Activated gamma-delta T cell treated with Interleukin-2 at 50 U/mL for 16 hours (primary cell): ENCODE data around the gene CEP250.
"Not testable (repeated sequence)": the region's sequence is repeated elsewhere in the genome, so short reads cannot be mapped to it uniquely, and the experiment has no call there.

ENCODE experiments used
- DNase-seq: peaks from one replicate; pipeline ENCODE4 v3.0.0-alpha.2; 2020

The CEP250 gene

DNA sequence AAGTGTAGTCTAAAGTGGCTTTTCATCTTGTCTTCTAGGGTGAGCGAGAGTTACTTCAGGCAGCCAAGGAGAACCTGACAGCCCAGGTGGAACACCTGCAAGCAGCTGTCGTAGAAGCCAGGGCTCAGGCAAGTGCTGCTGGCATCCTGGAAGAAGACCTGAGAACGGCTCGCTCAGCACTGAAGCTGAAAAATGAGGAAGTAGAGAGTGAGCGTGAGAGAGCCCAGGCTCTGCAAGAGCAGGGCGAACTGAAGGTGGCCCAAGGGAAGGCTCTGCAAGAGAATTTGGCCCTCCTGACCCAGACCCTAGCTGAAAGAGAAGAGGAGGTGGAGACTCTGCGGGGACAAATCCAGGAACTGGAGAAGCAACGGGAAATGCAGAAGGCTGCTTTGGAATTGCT is 47.0 kb downstream of the CEP250 start:
- no peak for DNase-seq

DNA sequence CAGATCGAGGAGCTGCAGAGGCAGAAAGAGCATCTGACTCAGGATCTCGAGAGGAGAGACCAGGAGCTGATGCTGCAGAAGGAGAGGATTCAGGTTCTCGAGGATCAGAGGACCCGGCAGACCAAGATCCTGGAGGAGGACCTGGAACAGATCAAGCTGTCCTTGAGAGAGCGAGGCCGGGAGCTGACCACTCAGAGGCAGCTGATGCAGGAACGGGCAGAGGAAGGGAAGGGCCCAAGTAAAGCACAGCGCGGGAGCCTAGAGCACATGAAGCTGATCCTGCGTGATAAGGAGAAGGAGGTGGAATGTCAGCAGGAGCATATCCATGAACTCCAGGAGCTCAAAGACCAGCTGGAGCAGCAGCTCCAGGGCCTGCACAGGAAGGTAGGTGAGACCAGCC is 47.9 kb downstream of the CEP250 start:
- DNase-seq, result no peak

DNA sequence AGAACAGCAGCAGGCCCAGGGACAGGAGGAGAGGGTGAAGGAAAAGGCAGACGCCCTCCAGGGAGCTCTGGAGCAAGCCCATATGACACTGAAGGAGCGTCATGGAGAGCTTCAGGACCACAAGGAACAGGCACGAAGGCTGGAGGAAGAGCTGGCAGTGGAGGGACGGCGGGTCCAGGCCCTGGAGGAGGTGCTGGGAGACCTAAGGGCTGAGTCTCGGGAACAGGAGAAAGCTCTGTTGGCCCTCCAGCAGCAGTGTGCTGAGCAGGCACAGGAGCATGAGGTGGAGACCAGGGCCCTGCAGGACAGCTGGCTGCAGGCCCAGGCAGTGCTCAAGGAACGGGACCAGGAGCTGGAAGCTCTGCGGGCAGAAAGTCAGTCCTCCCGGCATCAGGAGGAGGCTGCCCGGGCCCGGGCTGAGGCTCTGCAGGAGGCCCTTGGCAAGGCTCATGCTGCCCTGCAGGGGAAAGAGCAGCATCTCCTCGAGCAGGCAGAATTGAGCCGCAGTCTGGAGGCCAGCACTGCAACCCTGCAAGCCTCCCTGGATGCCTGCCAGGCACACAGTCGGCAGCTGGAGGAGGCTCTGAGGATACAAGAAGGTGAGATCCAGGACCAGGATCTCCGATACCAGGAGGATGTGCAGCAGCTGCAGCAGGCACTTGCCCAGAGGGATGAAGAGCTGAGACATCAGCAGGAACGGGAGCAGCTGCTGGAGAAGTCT is 48.6 kb downstream of the CEP250 start:
- DNase-seq, result no peak

DNA sequence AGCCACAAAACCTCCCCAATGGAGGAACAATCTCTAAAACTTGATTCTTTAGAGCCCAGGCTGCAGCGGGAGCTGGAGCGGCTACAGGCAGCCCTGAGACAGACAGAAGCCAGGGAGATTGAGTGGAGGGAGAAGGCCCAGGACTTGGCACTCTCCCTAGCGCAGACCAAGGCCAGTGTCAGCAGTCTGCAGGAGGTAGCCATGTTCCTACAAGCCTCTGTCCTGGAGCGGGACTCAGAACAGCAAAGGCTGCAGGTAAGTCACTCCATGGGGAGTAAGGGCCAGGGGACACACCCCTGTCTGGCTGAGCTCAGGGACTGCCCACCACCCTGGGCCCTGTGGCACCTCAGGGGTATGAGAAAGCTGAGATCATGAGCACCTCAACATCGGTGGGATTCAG is 49.4 kb downstream of the CEP250 start:
- no peak for DNase-seq

DNA sequence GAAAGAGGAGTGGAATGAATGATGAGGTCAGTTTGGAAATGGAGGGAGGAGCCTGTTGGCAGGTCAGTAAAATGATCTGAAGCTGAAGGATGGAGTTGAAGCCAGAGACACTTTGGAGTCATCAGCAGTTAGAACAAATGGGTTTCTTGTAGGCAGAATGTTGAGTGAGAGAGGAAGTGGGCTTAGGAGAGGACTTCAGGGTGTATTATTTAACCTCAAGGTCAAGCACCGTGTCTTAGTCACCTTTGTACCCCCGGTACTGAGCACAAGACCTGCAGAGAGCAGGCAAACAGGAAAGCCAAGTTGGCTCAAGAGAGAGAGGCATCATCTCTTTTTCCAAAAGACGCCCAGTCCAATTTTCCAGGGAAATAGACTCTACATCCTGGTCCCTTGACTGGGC is 50.8 kb downstream of the CEP250 start:
- DNase-seq, result no peak

DNA sequence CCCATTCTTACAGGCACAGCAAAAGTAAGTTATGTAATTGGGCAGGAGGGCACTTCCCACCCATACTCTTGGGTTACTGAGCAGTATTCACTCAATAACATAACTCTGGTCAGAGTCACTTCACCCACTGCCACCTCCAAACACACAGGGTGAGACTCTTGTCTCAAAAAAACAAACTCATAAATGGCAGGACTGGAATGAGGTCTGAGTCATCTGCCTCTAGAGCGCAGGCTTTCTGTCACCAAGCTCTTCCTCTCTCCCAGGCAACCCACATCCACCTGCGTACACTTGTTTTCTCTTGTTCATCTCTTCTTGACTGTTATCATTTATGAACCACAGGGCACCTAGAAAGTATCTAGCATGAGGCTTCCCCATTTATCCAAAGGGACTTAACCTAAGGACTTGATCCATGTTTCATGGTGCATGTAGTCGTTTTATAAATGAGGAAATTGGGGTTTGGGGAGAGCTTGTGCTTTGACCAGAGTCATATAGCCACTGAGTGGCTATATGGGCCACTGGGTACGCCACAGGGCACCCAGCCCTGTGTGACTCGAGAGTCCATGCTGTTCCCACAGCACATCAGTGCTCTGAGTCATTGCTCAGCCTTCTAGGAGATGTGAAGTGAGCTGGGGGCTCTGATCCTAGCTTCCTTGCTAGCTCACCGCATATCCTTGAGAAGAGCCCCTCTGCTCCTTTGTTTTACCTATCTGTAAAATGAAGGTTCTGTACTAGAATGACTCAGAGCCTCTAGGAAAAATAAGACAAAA is 51.7 kb downstream of the CEP250 start:
- no peak for DNase-seq

DNA sequence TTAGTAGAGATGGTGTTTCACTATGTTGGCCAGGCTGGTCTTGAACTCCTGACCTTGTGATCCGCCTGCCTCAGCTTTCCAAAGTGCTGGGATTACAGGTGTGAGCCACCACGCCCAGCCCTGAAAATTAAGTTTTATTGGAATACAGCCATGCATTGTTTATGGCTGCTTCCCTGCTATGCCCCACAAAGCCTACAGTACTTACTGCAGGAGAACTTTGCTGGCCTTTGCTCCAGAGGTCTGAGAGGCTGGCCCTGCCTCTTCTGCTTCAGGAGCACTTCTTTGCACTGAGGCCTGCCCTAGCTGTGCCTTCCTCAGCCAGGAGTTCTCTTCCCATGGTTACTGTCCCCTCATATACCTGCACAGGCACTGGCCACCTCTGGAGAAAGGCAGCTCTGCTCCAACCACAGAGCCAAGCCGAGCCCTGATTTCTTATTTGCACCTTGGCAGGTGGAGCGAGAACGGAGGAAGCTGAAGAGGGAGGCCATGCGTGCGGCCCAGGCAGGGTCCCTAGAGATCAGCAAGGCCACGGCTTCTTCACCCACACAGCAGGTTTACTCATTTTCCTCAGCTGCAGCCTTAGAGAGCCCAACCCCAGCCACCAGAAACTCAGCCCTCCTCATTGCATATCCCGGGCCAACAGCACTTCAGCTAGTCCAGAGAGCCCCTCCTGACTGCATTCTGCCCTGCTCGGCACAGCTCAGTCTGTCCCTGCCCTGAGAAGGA is 53.3 kb downstream of the CEP250 start:
- DNase-seq, result no peak

DNA sequence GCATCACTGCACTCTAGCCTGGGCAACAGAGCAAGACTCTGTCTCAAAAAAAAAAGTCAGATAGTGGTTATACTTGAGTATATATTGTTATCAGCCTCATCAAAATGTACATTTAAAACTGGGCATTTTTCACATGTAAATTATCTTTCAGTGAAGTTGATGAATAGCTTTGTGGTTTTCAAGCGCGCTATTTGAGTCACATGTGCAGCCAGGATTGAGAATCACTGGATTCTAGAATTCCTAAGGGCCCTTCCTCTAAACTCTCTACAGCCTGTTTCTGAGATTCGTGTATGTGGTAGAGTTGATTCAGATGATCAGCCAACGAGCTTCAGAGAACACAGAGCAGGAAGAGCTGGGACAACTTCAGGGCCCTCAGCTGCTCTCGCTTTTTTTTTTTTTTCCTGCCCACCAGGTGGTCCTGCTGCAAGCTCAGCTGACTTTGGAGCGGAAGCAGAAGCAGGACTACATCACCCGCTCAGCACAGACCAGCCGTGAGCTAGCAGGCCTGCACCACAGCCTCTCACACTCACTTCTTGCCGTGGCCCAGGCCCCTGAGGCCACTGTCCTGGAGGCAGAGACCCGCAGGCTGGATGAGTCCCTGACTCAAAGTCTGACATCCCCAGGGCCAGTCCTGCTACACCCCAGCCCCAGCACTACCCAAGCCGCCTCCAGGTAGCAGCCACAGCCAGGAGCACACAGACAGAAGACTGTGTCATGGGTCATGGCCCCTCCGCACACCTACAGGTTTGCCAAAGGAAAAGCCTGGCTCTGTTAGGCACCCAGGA is 55.7 kb downstream of the CEP250 start:
- DNase-seq, result no peak

DNA sequence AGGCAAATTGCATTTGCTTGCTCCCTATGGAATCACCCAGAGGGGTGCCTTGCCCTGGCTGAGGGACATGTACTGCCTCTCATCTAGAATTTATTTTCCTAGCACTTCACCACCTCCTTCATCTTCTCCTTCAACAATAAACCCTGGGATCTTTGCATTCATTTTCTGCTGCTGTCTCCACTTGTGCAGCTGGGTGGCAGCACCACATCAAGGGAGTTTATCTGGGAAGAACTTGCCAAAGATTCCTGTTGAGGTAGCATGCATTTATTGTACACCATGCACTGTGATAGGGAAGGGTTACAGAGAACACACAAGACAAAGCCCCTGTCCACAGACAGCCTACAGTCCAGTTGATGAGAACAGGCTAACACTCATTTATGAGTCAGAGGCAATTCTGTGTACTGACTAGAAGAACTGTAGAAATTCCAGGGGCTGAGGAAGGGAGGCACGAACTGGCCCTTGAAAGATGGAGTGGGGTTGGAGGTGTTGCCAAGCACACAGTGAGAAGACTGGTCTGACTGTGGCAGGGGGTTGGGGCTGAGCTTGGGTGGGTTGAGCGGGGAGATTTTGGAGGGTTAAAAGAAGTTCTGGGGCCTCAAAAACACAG is 56.5 kb downstream of the CEP250 start:
- no peak for DNase-seq

DNA sequence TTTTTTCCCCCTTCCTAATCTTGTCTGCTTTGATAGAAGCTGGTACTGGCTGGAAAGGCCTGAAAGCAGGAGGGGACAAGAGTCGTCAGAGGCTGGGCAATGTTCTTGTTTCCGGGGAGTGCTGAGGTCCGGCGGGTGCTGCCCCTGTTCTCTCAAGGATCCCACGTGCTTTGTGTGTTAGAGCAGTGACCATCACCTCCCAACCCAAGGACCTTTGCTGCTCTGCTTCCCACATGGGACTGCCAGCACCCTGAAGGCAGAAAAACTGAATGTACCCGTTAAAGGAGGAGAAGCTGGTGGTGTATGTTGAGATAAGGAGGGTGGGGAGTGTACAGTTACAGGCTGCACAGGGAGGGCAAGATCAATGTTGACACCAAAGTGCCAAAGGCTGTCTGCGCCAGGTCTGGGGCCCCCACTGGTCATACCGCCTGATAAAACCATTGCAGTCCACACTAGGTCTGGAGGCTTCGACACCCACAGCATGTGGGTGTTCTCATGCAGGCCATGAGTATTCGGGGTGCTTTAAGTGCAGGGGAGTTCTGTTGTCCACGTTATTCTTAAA is 59.1 kb downstream of the CEP250 start:
- DNase-seq, result no peak

DNA sequence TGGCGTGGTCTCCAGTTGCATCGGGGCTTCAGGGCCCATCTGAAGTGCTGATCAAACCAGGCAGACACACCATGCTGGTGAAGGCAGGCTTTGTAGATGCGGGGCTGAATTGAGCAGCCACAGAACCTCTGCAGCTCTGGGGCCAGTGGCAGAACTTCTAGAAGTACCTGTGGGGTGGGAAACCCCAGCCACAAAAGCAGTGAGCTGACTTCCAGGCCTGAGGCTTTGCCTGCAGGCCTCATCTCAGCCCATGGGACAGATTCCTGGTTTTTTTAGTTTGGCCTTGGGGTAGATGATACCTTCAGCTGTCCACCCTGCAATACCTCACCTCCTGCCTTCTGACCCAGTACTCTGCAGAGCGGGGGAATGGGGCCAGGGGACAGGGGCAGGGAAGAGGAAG is 59.9 kb downstream of the CEP250 start:
- no peak for DNase-seq

DNA sequence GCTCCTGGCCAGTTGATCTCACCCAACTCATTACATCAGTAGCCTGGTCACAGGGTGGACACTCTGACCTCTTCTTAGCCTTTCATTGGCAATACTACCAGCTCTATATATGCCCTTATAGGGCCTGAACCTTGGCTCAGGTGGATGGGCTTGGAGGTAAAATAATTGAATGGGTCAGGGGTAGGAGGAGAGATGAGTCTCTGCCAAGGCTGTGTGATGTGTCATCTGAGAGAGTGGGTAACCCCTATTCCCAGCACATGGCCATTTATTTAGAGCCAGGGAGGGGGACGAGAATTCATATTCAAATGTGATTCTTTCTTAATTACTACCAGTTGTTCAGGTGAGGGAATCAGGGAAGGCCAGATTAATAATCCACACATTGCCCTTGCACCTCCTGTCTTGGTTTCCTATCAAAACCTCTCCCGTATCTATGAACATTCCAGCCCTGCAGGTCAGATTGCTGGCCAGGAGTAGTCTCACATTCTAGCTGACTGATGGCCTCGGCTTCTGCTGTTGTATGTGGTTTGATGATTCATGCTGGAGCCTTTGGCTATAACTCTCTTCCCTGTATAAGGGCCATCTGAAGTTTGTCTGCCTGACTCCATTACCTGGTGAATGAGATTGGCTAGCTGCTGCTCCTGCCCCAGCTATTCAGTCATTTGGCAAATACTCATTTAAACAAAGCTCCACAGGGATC is 60.7 kb downstream of the CEP250 start:
- no peak for DNase-seq

DNA sequence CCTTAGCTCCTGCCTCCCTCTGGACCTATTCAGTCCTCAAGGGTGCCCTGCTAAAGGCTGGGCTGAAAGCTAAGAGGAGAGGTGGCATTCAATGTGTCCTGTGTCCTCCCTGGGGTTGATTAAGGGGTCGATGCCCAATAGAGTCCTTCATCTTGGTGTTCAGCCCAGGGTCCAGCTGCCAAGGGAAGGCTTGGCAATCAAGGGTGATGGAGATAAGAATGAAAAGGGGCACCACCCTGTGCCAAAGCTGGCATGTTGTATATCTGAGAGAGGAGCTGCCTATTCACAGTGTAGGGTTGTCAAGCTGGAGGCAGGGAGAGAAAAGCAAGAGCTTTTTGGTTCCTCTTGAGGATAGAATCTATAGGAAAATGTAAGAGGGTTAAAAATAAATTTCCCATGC is 61.7 kb downstream of the CEP250 start:
- no peak for DNase-seq

DNA sequence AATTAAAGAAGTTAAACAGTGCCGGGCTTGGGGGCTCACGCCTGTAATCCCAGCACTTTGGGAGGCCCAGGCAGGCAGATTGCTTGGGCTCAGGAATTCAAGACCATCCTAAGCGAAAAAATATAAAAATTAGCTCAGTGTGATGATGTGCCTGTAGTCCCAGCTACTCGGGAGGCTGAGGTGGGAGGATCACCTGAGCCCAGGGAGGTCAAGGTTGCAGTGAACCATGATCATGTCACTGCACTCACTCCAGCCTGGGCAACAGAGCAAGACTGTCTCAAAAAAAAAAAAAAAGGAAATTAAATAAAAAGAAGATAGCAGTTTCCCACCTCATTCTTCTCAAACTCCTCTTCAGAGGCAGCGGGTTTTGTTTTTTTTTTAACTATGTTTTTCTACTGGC is 62.4 kb downstream of the CEP250 start:
- not testable (repeated sequence) for DNase-seq

DNA sequence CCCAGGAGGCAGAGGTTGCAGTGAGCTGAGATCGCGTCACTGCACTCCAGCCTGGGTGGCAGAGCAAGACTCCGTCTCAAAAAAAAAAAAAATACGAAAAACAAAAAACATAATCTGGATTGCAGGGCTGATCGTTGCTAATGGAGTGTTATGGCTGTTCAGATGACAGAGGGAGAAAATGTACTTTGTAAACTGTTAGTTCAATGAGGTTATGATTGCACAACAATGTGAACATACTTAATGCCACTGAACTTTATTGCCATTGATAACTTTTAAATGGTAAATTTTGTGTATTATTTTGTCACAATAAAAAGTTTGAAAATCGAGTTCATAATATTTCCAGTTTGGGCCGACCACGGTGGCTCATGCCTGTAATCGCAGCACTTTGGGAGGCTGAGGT is 63.6 kb downstream of the CEP250 start:
- no peak for DNase-seq

DNA sequence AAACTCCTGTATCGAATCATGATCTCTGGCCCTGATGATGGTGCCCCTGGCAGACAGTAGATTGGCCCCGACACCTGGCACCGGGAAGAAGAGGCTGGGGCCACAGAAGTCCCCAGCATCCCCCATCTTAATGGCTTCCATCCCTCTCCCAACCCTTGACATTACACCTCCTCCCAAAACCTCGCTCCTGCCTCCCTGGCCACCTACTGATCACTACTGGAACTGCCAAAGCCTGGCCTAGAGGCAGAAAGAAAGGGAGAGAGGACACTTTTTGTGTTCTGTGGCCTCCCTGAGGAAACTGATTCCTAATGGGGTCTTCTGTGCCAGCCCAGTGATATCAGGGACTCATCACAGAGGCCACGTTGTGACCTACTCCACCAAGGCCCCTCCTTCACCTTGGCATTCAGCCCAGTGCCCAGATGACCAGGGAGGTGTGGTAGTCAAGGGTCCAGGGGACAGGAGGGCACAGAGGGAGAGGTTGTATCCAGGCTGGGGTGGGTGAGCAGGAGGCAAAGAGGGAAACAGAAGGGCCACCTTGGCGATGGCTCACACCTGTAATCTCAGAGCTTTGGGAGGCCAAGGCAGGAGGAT is 68.0 kb downstream of the CEP250 start:
- no peak for DNase-seq

DNA sequence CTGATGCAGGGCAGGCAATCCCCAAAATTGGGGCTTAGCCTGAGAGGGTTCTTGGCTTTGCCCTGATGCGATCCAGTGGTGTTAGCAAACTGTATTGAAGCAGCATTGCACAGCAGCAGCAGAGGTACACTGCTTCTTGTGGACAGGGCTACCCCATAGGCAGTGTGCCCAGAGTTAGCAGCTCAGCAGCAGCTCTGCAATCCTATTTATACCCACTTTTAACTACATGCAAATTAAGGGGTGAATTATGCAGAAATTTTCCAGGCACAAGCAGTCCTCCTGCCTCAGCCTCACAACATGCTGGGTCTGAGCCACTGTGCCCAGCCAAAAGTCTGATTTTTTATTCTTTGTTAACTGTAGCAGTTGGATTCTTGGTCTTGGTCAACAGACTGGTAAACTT is 70.2 kb downstream of the CEP250 start:
- no peak for DNase-seq

DNA sequence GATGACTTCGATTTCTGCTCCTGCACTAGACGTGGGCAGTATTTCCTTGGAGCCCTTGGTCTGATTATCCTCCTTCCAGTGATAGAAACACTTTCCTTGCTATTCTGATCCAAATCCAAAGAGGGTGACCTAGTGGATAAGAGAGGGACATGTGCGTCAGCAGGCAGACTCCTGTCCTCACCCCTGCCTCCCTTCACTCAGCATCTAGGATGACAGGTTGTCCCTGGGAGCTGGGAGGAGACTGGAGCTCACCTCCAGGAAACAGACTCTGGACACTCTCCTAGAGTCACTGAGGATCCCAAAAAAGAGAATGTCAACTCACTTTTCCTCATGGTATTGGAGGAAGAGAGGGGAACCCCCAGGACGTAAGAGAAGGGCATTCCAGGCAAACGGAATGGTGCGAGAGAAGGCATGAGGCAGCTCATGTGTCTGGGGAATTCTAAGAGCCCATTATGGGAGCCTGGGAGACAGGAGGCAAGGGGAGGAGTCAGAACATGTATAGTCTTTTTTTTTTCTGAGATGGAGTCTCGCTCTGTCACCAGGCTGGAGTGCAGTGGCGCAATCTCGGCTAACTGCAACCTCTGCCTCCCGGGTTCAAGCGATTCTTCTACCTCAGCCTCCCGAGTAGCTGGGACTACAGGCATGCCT is 71.8 kb downstream of the CEP250 start:
- no peak for DNase-seq

DNA sequence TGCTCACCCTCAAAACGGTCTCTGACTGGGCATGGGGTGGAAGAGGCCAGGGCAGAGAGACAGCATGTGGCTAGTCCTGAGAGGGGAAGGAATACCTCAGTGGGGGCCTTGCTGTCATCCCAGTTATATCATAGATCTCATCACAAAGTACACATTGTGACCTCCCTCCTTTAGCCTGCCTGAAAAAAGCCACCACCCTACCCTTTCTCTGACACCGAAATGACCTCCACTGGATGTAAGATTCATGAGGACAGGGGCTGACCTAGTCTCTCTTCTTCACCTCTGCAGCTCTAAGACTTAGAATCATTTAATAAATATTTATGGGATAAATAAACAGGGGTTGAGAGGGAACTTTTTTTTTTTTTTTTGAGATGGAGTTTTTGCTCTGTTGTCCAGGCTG is 74.2 kb downstream of the CEP250 start, which contains the start of gene C20orf173:
C20orf173 (minus strand) TSS at position 101 of the 400 bp plus-strand sequence. CDS start 279 bp downstream, outside the sequence.
- no peak for DNase-seq

DNA sequence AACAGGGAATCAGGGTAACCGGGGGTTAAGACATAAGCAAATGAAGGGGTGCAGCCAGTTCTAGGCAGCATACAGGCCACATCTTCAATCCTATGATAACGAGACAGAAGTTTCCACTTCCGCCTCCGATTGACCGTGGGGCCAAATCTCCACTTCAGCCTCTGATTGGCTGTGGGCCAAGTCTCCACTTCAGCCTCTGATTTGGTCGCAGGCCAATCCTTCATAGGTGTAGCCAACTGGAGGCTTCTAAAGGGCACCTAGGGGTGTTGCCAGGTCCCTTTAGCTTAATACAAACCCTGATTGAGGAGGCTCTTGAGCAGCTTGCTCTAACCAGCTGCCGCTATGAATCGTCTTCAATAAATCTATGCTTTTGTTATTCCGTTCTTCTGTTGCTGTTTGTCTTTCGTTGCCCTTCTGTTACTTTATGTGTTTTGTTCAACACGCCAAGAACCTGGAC is 84.4 kb downstream of the CEP250 start:
- DNase-seq, result no peak
